Measurements from ENCODE around the gene GGA1. TPM values are rescaled to one million over a fixed set of nuclear protein-coding genes. Genes with fewer than 3 reads are reported as not detected.

Gene GGA1, protein sequence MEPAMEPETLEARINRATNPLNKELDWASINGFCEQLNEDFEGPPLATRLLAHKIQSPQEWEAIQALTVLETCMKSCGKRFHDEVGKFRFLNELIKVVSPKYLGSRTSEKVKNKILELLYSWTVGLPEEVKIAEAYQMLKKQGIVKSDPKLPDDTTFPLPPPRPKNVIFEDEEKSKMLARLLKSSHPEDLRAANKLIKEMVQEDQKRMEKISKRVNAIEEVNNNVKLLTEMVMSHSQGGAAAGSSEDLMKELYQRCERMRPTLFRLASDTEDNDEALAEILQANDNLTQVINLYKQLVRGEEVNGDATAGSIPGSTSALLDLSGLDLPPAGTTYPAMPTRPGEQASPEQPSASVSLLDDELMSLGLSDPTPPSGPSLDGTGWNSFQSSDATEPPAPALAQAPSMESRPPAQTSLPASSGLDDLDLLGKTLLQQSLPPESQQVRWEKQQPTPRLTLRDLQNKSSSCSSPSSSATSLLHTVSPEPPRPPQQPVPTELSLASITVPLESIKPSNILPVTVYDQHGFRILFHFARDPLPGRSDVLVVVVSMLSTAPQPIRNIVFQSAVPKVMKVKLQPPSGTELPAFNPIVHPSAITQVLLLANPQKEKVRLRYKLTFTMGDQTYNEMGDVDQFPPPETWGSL
- 64.8 TPM for total RNA-seq
- long read RNA-seq, transcript GGA1-222 (3 exons, 1,384 nt), result minor isoform, 17 of 120 reads
- long read RNA-seq, transcript GGA1-203 (17 exons, 3,159 nt), result major isoform, 31 of 120 reads
- long read RNA-seq, transcript GGA1-216 (4 exons, 790 nt), result minor isoform, 20 of 120 reads
- long read RNA-seq, transcript GGA1-201 (15 exons, 2,528 nt), result minor isoform, 6 of 120 reads
- long read RNA-seq, partial matches to known transcripts, result 26 of 120 reads
- long read RNA-seq, other reads (novel, unspliced or antisense), result 20 of 120 reads

DNA sequence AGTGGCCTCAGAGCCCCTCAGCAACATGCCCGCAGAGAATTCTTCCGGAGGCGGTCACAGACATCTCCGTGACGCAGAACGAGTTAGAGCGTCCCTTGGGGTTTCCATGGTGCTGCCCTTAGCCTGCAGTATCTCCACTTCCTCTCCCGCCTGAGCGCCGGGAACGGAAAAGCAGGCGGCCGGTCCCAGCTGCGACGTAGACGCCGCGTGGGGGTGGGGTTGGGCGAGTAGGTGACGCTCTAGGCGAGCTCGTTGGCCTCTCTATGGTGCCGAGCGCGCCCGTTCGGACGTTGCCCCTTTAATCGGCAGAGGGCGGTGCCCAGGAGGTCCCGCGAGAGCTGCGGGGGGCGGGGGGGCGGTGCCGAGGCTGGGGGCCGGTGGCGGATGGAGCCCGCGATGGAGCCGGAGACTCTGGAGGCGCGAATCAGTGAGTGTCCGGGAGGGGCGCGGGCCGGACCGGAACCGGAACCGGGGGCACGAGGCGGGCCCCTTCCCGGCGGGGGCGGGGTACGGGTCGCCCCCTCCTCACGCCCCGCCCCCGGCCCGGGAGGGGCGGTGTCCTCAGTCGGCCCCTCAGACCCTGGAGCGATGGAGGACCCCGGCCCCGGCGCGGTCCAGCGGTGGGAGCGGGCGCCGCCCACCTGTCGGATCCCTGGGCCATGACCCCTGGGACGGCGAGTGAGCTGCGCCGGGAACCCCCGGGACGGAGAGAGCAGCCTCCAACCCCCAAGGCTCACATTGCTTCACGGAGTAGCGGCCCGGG, at the start of gene GGA1:
Gene GGA1 (plus strand): TSS at position 358 of the 763 bp plus-strand sequence. CDS start 27 bp downstream, at position 385.
- intact Hi-C loops (cut with DNase I), result no loop called here
- peaks cover 51% of the 10 kb centered on the region for H3K4me1 ChIP-seq
- TF ChIP-seq, protein P1, sequence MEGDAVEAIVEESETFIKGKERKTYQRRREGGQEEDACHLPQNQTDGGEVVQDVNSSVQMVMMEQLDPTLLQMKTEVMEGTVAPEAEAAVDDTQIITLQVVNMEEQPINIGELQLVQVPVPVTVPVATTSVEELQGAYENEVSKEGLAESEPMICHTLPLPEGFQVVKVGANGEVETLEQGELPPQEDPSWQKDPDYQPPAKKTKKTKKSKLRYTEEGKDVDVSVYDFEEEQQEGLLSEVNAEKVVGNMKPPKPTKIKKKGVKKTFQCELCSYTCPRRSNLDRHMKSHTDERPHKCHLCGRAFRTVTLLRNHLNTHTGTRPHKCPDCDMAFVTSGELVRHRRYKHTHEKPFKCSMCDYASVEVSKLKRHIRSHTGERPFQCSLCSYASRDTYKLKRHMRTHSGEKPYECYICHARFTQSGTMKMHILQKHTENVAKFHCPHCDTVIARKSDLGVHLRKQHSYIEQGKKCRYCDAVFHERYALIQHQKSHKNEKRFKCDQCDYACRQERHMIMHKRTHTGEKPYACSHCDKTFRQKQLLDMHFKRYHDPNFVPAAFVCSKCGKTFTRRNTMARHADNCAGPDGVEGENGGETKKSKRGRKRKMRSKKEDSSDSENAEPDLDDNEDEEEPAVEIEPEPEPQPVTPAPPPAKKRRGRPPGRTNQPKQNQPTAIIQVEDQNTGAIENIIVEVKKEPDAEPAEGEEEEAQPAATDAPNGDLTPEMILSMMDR (IDR thresholded peaks at IDR 0.05), result no peak

DNA sequence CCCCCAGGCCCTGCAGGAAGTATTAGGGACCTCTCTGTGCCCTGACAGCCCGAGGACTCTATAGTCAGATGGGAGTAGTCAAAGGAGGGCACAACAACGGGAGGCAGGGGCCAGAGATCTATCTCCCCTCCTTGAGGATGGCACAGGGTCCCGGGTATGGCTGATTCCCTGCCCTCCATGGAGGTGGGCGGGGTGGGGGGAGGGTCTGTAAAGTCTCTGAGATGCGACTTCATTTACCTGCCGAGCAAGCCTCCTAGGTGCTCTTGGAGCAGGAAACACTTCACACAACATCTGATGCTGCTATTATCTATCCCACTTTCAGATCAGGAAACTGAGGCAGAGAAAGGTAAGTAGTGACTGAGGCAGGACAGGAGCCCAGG, 49.1 kb upstream of the GGA1 start:
- H3K4me1 ChIP-seq, result peaks cover 65% of the 10 kb centered on the region
- intact Hi-C loops (cut with DNase I), result no loop called here

More for the DNA sequence above, at the start of gene GGA1:
- H3K36me3 ChIP-seq, result no peaks in the 10 kb centered on the region
- no peaks in the 10 kb centered on the region for H3K9me3 ChIP-seq
- H3K27ac ChIP-seq, result peak within 1 kb of the TSS; percentile 91
- peak; percentile 98 for DNase-seq
- H3K27me3 ChIP-seq (ENCODE audit: low read depth), result no peaks in the 10 kb centered on the region
- ATAC-seq, result peak; percentile 89 to 95
- H3K4me3 ChIP-seq, result peak within 1 kb of the TSS; percentile 79

DNA sequence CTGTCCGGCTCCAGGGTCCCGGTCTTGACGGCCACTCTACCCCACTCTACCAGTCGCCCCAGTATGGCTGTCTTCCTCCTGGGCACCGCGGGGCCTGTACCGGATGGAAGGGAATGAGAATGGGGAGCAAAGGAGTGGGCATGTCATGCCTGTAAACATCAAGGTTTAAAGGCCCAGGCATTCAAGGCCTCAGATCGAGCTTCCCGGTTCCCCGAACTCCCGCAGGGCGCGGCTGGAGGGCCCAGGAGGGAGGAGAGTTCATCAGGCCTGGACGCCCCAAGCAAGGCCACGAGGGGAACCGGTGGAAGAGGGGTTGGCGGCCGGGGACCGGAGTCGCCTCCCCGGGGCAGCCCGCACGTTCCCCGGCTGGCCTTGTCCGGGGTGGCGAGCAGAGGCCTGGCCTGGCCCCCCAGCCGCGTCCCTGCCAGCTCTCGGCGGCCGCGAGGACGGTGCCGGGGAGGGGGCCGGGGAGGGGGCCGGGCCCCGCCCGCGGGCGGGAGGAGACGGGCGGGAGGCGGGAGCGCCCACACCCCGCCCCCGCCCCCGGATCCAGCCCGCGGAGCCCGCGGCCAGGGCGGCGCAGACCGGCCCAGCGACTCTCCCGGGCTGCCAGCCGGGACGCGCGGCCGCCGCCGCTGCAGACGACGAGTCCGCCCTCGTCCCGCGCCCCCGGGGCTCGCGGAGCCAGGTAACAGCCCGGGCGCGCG, 48.6 kb upstream of the GGA1 start, which contains the start of gene CDC42EP1:
Gene CDC42EP1 (plus strand): TSS at position 580 of the 707 bp plus-strand sequence. CDS start 5,870 bp downstream, outside the sequence.
- ATAC-seq (peak; percentile 67 to 74), DNase-seq (peak; percentile 73)
- Histone ChIP-seq H3K9me3 (no peaks in the 10 kb centered on the region), H3K27me3 (ENCODE audit: low read depth) (peaks cover 10% of the 10 kb centered on the region), H3K36me3 (no peaks in the 10 kb centered on the region), H3K27ac (peak within 1 kb of the TSS; percentile 96), H3K4me3 (peak within 1 kb of the TSS; percentile 81), H3K4me1 (peaks cover 71% of the 10 kb centered on the region)
- TF ChIP-seq, protein P1 (IDR thresholded peaks at IDR 0.05), result no peak
- intact Hi-C loops (cut with DNase I), result no loop called here

More for the DNA sequence above, 49.1 kb upstream of the GGA1 start:
- peaks cover 10% of the 10 kb centered on the region for H3K27me3 ChIP-seq (ENCODE audit: low read depth)
- no peaks in the 10 kb centered on the region for H3K9me3 ChIP-seq
- peak overlapping the region; percentile 81 for H3K4me3 ChIP-seq
- DNase-seq, result no peak
- H3K27ac ChIP-seq, result peak overlapping the region; percentile 96
- H3K36me3 ChIP-seq, result no peaks in the 10 kb centered on the region
- no peak for ATAC-seq
- TF ChIP-seq, protein P1 (IDR thresholded peaks at IDR 0.05), result no peak

DNA sequence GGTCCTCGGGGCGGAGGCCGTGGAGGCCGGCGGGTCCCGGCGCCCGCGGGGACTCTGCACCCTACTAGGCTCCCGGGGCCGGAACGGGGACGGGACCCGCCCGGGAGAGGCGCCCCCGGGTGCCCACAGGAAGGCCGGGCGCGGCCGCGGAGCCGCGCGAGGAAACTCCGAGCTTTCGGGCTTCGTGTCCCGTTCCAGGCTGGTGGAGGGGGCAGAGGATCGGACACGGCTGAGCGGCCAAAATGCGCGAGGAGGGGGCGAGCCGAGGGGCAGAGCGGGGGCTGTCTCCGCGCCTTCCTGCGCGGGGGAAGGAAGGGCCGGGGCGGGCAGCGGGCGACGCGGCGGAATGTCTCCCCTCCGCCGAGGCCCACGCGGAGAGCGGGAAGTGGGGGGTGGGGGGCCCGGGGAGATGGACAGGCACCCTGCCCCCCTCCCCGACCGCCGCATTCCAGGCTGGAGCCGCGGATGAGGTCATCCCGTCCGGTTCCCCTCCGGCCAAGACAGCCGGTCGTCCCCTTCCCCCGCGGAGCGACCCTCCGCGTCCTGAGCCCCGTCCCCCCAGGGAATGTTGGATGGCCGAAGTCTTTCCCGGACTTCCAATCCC, 47.9 kb upstream of the GGA1 start:
- Histone ChIP-seq H3K27ac (peak overlapping the region; percentile 96), H3K4me3 (peak overlapping the region; percentile 81), H3K27me3 (ENCODE audit: low read depth) (peaks cover 10% of the 10 kb centered on the region), H3K4me1 (peaks cover 77% of the 10 kb centered on the region), H3K9me3 (no peaks in the 10 kb centered on the region), H3K36me3 (peaks cover under 1% of the 10 kb centered on the region)
- ATAC-seq (peak; percentile 35 to 52), DNase-seq (peak; percentile 73)
- intact Hi-C loops (cut with DNase I), result no loop called here
- TF ChIP-seq, protein P1 (IDR thresholded peaks at IDR 0.05), result no peak
